HCT116 (cell line): ENCODE data around the gene FBXW2. TPM values are rescaled to one million over a fixed set of nuclear protein-coding genes. Genes with fewer than 3 reads are reported as not detected.
A peak's percentile ranks its signal among the peaks of the same experiment; 100 is the strongest.

Experiments used
- ATAC-seq: fragments of 200-7000 bp; cut with Tn5 transposase; 2 replicates; pipeline ENCODE4 v1.9.1; 2020; ENCODE audit warnings: mild to moderate bottlenecking, moderate library complexity
- BruUV-seq: library from RNA; stranded (reverse); fragments of 400-500 nt; replicated peaks from 2 replicates; lab custom pipeline; 2021; lab: Mats Ljungman, UMichigan
- CTCF ChIA-PET: fragments of 300-600 bp; sonication (Branson Sonifier 250); formaldehyde crosslinking; loops from one replicate; lab custom pipeline; 2021; ENCODE audit warnings: antibody characterized with exemption; lab: Charles Lee
- POLR2A ChIA-PET: fragments of 300-600, 350-600 bp; sonication (Branson Sonifier 250); formaldehyde crosslinking; loops from one replicate; lab custom pipeline; 2021; ENCODE audit warnings: antibody characterized with exemption; lab: Charles Lee
- RAD21 ChIA-PET, 2 experiments: fragments of 300-600 bp; sonication (Branson Sonifier 250); formaldehyde crosslinking; loops; one replicate each; lab custom pipeline; 2023; ENCODE audit warnings: low total read pairs in 2 of 2; ENCODE audit not compliant: uncharacterized antibody in 2 of 2, unreplicated experiment in 2 of 2, low non-redundant PET in 1 of 2; lab: Charles Lee
- DNase-seq: peaks from one replicate; pipeline ENCODE4 v3.0.0-alpha.2; 2010; ENCODE audit warnings: low read depth, low spot score
- H2AFZ ChIP-seq: fragments of 200-600 bp; shearing (Covaris generic), sonication (generic); 2 replicates; pipeline ENCODE4 v1.6.1; 2017; ENCODE audit warnings: low read depth, mixed run types, mixed read lengths, antibody characterized with exemption, low read length; ENCODE audit not compliant: poor library complexity, severe bottlenecking
- H3K27ac ChIP-seq: 2 replicates; pipeline ENCODE4 v1.5.1; 2012; ENCODE audit warnings: low read depth, low read length
- H3K27me3 ChIP-seq: fragments of 200-600 bp; sonication (generic); 2 replicates; pipeline ENCODE4 v1.6.1; 2016; ENCODE audit warnings: mixed run types, low read length, mixed read lengths; ENCODE audit not compliant: insufficient read depth
- H3K36me3 ChIP-seq, 2 experiments: fragments of 200-500 bp in 1 of 2; fragments of 200-600 bp in 1 of 2; sonication (Bioruptor generic) in 1 of 2; sonication (generic) in 1 of 2; 2 replicates each; pipeline versions ENCODE4 v1.5.1 to v1.6.1; 2014 to 2016; ENCODE audit warnings: low read length in 2 of 2, inconsistent platforms in 1 of 2, mixed read lengths in 1 of 2, mixed run types in 1 of 2; ENCODE audit not compliant: insufficient read depth in 2 of 2, control insufficient read depth in 1 of 2
- H3K4me1 ChIP-seq, 2 experiments: fragments of 200-600 bp in 1 of 2; sonication (generic) in 1 of 2; 2 replicates each; pipeline versions ENCODE4 v1.5.1 to v1.6.1; 2012 to 2017; ENCODE audit warnings: low read length in 2 of 2, inconsistent platforms in 1 of 2, mild to moderate bottlenecking in 1 of 2, mixed read lengths in 1 of 2, mixed run types in 1 of 2, moderate library complexity in 1 of 2; ENCODE audit not compliant: insufficient read depth in 2 of 2, control insufficient read depth in 1 of 2
- H3K4me2 ChIP-seq: fragments of 200-600 bp; sonication (generic); 2 replicates; pipeline ENCODE4 v1.6.1; 2017; ENCODE audit warnings: mixed run types, low read length, mixed read lengths
- H3K4me3 ChIP-seq, 2 experiments: fragments of 200-600 bp in 1 of 2; sonication (generic) in 1 of 2; replicated peaks in 1 of 2; 2 replicates each; pipeline ENCODE4 v1.5.1; 2011 to 2016; ENCODE audit warnings: low read length in 2 of 2, control low read depth in 1 of 2, low read depth in 1 of 2, mild to moderate bottlenecking in 1 of 2, mixed read lengths in 1 of 2, mixed run types in 1 of 2
- H3K79me2 ChIP-seq: fragments of 200-600 bp; sonication (generic); 2 replicates; pipeline ENCODE4 v1.6.1; 2017; ENCODE audit warnings: mild to moderate bottlenecking, mixed run types, low read length, moderate library complexity, mixed read lengths; ENCODE audit not compliant: insufficient read depth
- H3K9ac ChIP-seq: fragments of 200-600 bp; sonication (generic); 2 replicates; pipeline ENCODE4 v1.6.1; 2016; ENCODE audit warnings: low read length, mixed read lengths
- H3K9me2 ChIP-seq: fragments of 200-600 bp; sonication (generic), shearing (Covaris generic); 2 replicates; pipeline ENCODE4 v1.6.1; 2017; ENCODE audit warnings: mixed run types, mild to moderate bottlenecking, moderate library complexity; ENCODE audit not compliant: insufficient read depth
- H3K9me3 ChIP-seq, 2 experiments: fragments of 200-500 bp in 1 of 2; fragments of 200-600 bp in 1 of 2; sonication (Bioruptor generic) in 1 of 2; sonication (generic) in 1 of 2; 2 replicates each; pipeline ENCODE4 v1.6.1; 2014 to 2017; ENCODE audit warnings: low read length in 2 of 2, mixed read lengths in 2 of 2, inconsistent platforms in 1 of 2, low read depth in 1 of 2, mild to moderate bottlenecking in 1 of 2, mixed run types in 1 of 2, moderate library complexity in 1 of 2; ENCODE audit not compliant: control insufficient read depth in 1 of 2, insufficient read depth in 1 of 2
- H4K20me1 ChIP-seq: fragments of 200-600 bp; sonication (generic), shearing (Covaris generic); 2 replicates; pipeline ENCODE4 v1.6.1; 2017; ENCODE audit warnings: mixed run types, mild to moderate bottlenecking, moderate library complexity; ENCODE audit not compliant: insufficient read depth
- CEBPB ChIP-seq: IDR thresholded peaks from 2 replicates; pipeline ENCODE4 v1.6.1; 2012; ENCODE audit warnings: low read depth
- ELF1 ChIP-seq: IDR thresholded peaks from 2 replicates; pipeline ENCODE4 v1.6.1; 2012; ENCODE audit warnings: low read depth, borderline replicate concordance
- RAD21 ChIP-seq: IDR thresholded peaks from 2 replicates; pipeline ENCODE4 v1.6.1; 2012; ENCODE audit warnings: low read depth, mild to moderate bottlenecking
- SIN3A ChIP-seq: IDR thresholded peaks from 2 replicates; pipeline ENCODE4 v1.6.1; 2012; ENCODE audit warnings: low read depth
- SP1 ChIP-seq: IDR thresholded peaks from 2 replicates; pipeline ENCODE4 v1.6.1; 2012; ENCODE audit warnings: low read depth
- SRF ChIP-seq: IDR thresholded peaks from 2 replicates; pipeline ENCODE4 v1.6.1; 2012; ENCODE audit warnings: low read depth
- TCF7L2 ChIP-seq: IDR thresholded peaks from 2 replicates; pipeline ENCODE4 v1.7.0; 2011; ENCODE audit warnings: borderline replicate concordance, inconsistent platforms; ENCODE audit not compliant: insufficient read depth, insufficient read length; ENCODE audit errors: extremely low read depth
- YY1 ChIP-seq: IDR thresholded peaks from 2 replicates; pipeline ENCODE4 v1.6.1; 2011; ENCODE audit warnings: low read length, low read depth, moderate library complexity, mild to moderate bottlenecking; ENCODE audit not compliant: insufficient replicate concordance; ENCODE audit errors: extremely low read depth
- ZFX ChIP-seq: fragments of 450-650 bp; IDR thresholded peaks from 2 replicates; pipeline ENCODE4 v1.6.1; 2017
- intact Hi-C: fragments of 100-400 bp; cut with micrococcal nuclease; formaldehyde crosslinking; loops from 2 replicates; pipeline ENCODE4 v1.10.0; 2022
- total RNA-seq: library from RNA; stranded (reverse); gene quantifications from one replicate; pipeline ENCODE4 v1.2.1, GENCODE V29; 2021; ENCODE audit not compliant: unreplicated experiment

The FBXW2 gene
- total RNA-seq, 1 experiment from 2014 or later, result 59.6 TPM

GRCh38 chr9:120730654-120731514 is 62.3 kb downstream of the FBXW2 start:
- intact Hi-C loops, result no loop called here
- TF ChIP-seq RAD21 (no peak), SIN3A (no peak), ZFX (no peak), TCF7L2 (no peak), YY1 (no peak), SRF (no peak), SP1 (no peak), CEBPB (no peak), ELF1 (no peak)

More at GRCh38 chr9:120730654-120731514, 62.3 kb downstream of the FBXW2 start:
- no peaks in the 10 kb centered on the region for H3K79me2 ChIP-seq
- no peak overlapping the region for H3K4me3 ChIP-seq
- no peaks in the 10 kb centered on the region for H4K20me1 ChIP-seq
- no peak overlapping the region for H2AFZ ChIP-seq
- no peaks in the 10 kb centered on the region for H3K27me3 ChIP-seq
- ChIA-PET RAD21 (no interaction called here), CTCF (interaction anchor here (1.1 kb wide), 1 partner anchor 111 kb away, joined by 5 read pairs; no protein-coding TSS in a partner anchor), POLR2A (interaction anchor here (1.3 kb wide), 1 partner anchor 16 kb away, joined by 3 read pairs; no protein-coding TSS in a partner anchor)
- no peaks in the 10 kb centered on the region for H3K36me3 ChIP-seq
- 0 out of 4 replicates have a peak, but pooled peaks cover 2 to 4% of the 10 kb centered on the region in 2 experiments for H3K4me1 ChIP-seq
- H3K9me2 ChIP-seq, result 0 out of 2 replicates have a peak, but pooled peaks cover 2% of the 10 kb centered on the region
- H3K4me2 ChIP-seq, result no peak overlapping the region
- no TSS peak for BruUV-seq
- no peaks in the 10 kb centered on the region for H3K9me3 ChIP-seq
- no peak for DNase-seq
- ATAC-seq, result peak; percentile 22; the same call in 1 of the 2 replicates
- H3K27ac ChIP-seq, result no peak overlapping the region
- H3K9ac ChIP-seq, result no peak overlapping the region
